Panc1 (cell line): ENCODE data around the gene TBXAS1. TPM values are rescaled to one million over a fixed set of nuclear protein-coding genes. Genes with fewer than 3 reads are reported as not detected.

Experiments
- ATAC-seq: fragments of 200-7000 bp; cut with Tn5 transposase; 2 replicates; pipeline ENCODE4 v1.9.1; 2020; ENCODE audit warnings: mild to moderate bottlenecking, moderate library complexity
- BruUV-seq: library from RNA; stranded (reverse); fragments of 400-500 nt; replicated peaks from 2 replicates; lab custom pipeline; 2021; lab: Mats Ljungman, UMichigan
- CTCF ChIA-PET: fragments of 300-600 bp; sonication (Branson Sonifier 250); formaldehyde crosslinking; loops from one replicate; lab custom pipeline; 2022; ENCODE audit warnings: antibody characterized with exemption; lab: Charles Lee
- POLR2A ChIA-PET: fragments of 300-600 bp; sonication (Branson Sonifier 250); formaldehyde crosslinking; loops from one replicate; lab custom pipeline; 2022; ENCODE audit warnings: antibody characterized with exemption; lab: Charles Lee
- DNase-seq: peaks from one replicate; pipeline ENCODE4 v3.0.0-alpha.2; 2010; ENCODE audit warnings: low read depth, low spot score
- H3K27ac ChIP-seq: 2 replicates; pipeline ENCODE4 v1.5.1; 2011; ENCODE audit warnings: mild to moderate bottlenecking, low read length, inconsistent platforms
- H3K27me3 ChIP-seq: fragments of 200-500 bp; sonication (Bioruptor generic); 2 replicates; pipeline ENCODE4 v1.6.0; 2014; ENCODE audit warnings: low read length, inconsistent platforms; ENCODE audit not compliant: control insufficient read depth, insufficient read depth
- H3K36me3 ChIP-seq: fragments of 200-500 bp; sonication (Bioruptor generic); 2 replicates; pipeline ENCODE4 v1.5.1; 2014; ENCODE audit warnings: inconsistent platforms, mild to moderate bottlenecking, low read length, moderate library complexity; ENCODE audit not compliant: control insufficient read depth, insufficient read depth
- H3K4me1 ChIP-seq: 2 replicates; pipeline ENCODE4 v1.5.1; 2011; ENCODE audit warnings: inconsistent platforms, mild to moderate bottlenecking, low read length, moderate library complexity; ENCODE audit not compliant: control insufficient read depth, insufficient read depth
- H3K4me3 ChIP-seq, 2 experiments: 2 replicates each; pipeline ENCODE4 v1.5.1; 2011 to 2012; ENCODE audit warnings: low read depth in 2 of 2, low read length in 2 of 2, mild to moderate bottlenecking in 2 of 2, inconsistent platforms in 1 of 2, moderate library complexity in 1 of 2
- H3K9me3 ChIP-seq: fragments of 200-500 bp; sonication (Bioruptor generic); 2 replicates; pipeline ENCODE4 v1.5.1; 2014; ENCODE audit warnings: low read depth, mild to moderate bottlenecking, inconsistent platforms, low read length, moderate library complexity; ENCODE audit not compliant: control insufficient read depth, insufficient read depth
- CTCF ChIP-seq: fragments of 450-650 bp; IDR thresholded peaks from 2 replicates; pipeline ENCODE4 v1.5.1; 2017; ENCODE audit warnings: mild to moderate bottlenecking
- POLR2AphosphoS5 ChIP-seq: IDR thresholded peaks from 2 replicates; pipeline ENCODE4 v1.6.1; 2012; ENCODE audit warnings: mild to moderate bottlenecking, low read depth, low read length, moderate library complexity
- REST ChIP-seq, 2 experiments: IDR thresholded peaks; 2 replicates each; pipeline ENCODE4 v1.6.1; 2011 to 2012; ENCODE audit warnings: low read depth in 2 of 2, control low read depth in 1 of 2, low read length in 1 of 2, mild to moderate bottlenecking in 1 of 2, moderate library complexity in 1 of 2; ENCODE audit not compliant: insufficient read depth in 1 of 2
- SIN3A ChIP-seq: IDR thresholded peaks from 2 replicates; pipeline ENCODE4 v1.6.1; 2012; ENCODE audit warnings: low read depth, mild to moderate bottlenecking, low read length, moderate library complexity, borderline replicate concordance; ENCODE audit not compliant: insufficient read depth
- TCF7L2 ChIP-seq: IDR thresholded peaks from 2 replicates; pipeline ENCODE4 v1.6.1; 2011; ENCODE audit warnings: mild to moderate bottlenecking, low read depth, low read length, inconsistent platforms
- in situ Hi-C: cut with HindIII; loops from 2 replicates; pipeline ENCODE4 v1.10.0; 2016; ENCODE audit warnings: low sequenced_read_pairs, low pct_unique_long_range_greater_than_20kb
- intact Hi-C: fragments of 100-400 bp; cut with micrococcal nuclease; formaldehyde crosslinking; loops from one replicate; pipeline ENCODE4 v1.10.0; 2022; ENCODE audit not compliant: unreplicated experiment
- total RNA-seq: library from RNA; stranded (reverse); gene quantifications from one replicate; pipeline ENCODE4 v1.2.1, GENCODE V29; 2021; ENCODE audit not compliant: unreplicated experiment

TBXAS1 gene
- total RNA-seq, 1 experiment from 2014 or later: 4.4 TPM

- Histone ChIP-seq H3K4me1 (no peaks in the 10 kb centered on the region; the same call in 1 of the 2 replicates), H3K36me3 (no peaks in the 10 kb centered on the region), H3K9me3 (no peaks in the 10 kb centered on the region), H3K27ac (no peak overlapping the region), H3K27me3 (no peaks in the 10 kb centered on the region), H3K4me3 (no peak overlapping the region)
- TF ChIP-seq POLR2AphosphoS5 (no peak), SIN3A (no peak), TCF7L2 (no peak), CTCF (no peak), REST (IDR thresholded peaks at IDR 0.05; ENCODE audit: insufficient read depth in 1 of 2, low read depth in 2 of 2, low read length in 1 of 2) (no peak)
- POLR2A ChIA-PET: no interaction called here
- CTCF ChIA-PET: no interaction called here
- no TSS peak for BruUV-seq
- in situ Hi-C loops: no loop called here
- intact Hi-C loops: no loop called here
- ATAC-seq (no peak), DNase-seq (no peak)
These were observed 68.5 kb downstream of the TBXAS1 start for GRCh38 chr7:139897422-139898090.

- POLR2A ChIA-PET: no interaction called here
- in situ Hi-C loops (no loop called here), intact Hi-C loops (no loop called here)
- DNase-seq (no peak), ATAC-seq (no peak)
- Histone ChIP-seq H3K36me3 (no peaks in the 10 kb centered on the region), H3K4me3 (no peak overlapping the region), H3K4me1 (no peaks in the 10 kb centered on the region; the same call in 1 of the 2 replicates), H3K27ac (no peak overlapping the region), H3K27me3 (no peaks in the 10 kb centered on the region), H3K9me3 (no peaks in the 10 kb centered on the region)
- BruUV-seq: no TSS peak
- TF ChIP-seq REST (IDR thresholded peaks at IDR 0.05; ENCODE audit: insufficient read depth in 1 of 2, low read depth in 2 of 2, low read length in 1 of 2) (no peak), SIN3A (no peak), POLR2AphosphoS5 (no peak), TCF7L2 (no peak), CTCF (no peak)
- CTCF ChIA-PET: no interaction called here
These were observed 69.4 kb downstream of the TBXAS1 start for GRCh38 chr7:139898483-139898882.
